IMR-90 (cell line): ENCODE results near the gene REXO1. TPM values are rescaled to one million over a fixed set of nuclear protein-coding genes. Genes with fewer than 3 reads are reported as not detected.

Experiments
- ATAC-seq: fragments of 200-7000 bp; cut with Tn5 transposase; 2 replicates; pipeline ENCODE4 v1.9.1; 2020; ENCODE audit warnings: low read depth, mild to moderate bottlenecking, moderate library complexity
- BruUV-seq: library from RNA; stranded (reverse); fragments of 400-500 nt; replicated peaks from 2 replicates; lab custom pipeline; 2021; lab: Mats Ljungman, UMichigan
- CTCF ChIA-PET: fragments of 300-600 bp; formaldehyde crosslinking; extraction: SDS; loops from one replicate; lab custom pipeline; 2021; ENCODE audit warnings: antibody characterized with exemption; lab: Yijun Ruan, JAX
- POLR2A ChIA-PET: fragments of 300-600 bp; sonication (Branson Sonifier 250); formaldehyde crosslinking; loops from one replicate; lab custom pipeline; 2022; ENCODE audit warnings: antibody characterized with exemption; ENCODE audit not compliant: unreplicated experiment; lab: Charles Lee
- DNase-seq: peaks from one replicate; pipeline ENCODE4 v3.0.0; 2013
- H2AFZ ChIP-seq: replicated peaks from 2 replicates; pipeline ENCODE3; 2013; ENCODE audit warnings: low read length, mild to moderate bottlenecking; ENCODE audit not compliant: poor library complexity
- H2AK5ac ChIP-seq: 2 replicates; pipeline ENCODE4 v1.6.1; 2013; ENCODE audit warnings: low read depth, low read length, inconsistent platforms
- H2AK9ac ChIP-seq: replicated peaks from 2 replicates; pipeline ENCODE3; 2013; ENCODE audit warnings: mild to moderate bottlenecking, low read depth, low read length, moderate library complexity; ENCODE audit not compliant: poor library complexity
- H2BK120ac ChIP-seq: 2 replicates; pipeline ENCODE4 v1.6.1; 2013; ENCODE audit warnings: low read depth, low read length, inconsistent platforms
- H2BK15ac ChIP-seq: 3 replicates; pipeline ENCODE4 v1.6.1; 2013; ENCODE audit warnings: low read depth, low read length, inconsistent platforms
- H2BK20ac ChIP-seq: 2 replicates; pipeline ENCODE4 v1.6.1; 2013; ENCODE audit warnings: low read depth, mild to moderate bottlenecking, inconsistent platforms, low read length, moderate library complexity
- H2BK5ac ChIP-seq: 2 replicates; pipeline ENCODE4 v1.6.1; 2013; ENCODE audit warnings: mild to moderate bottlenecking, low read depth, low read length, inconsistent platforms; ENCODE audit not compliant: poor library complexity, severe bottlenecking
- H3K14ac ChIP-seq: replicated peaks from 2 replicates; pipeline ENCODE4 v1.6.1; 2013; ENCODE audit warnings: low read depth, low read length, inconsistent platforms
- H3K18ac ChIP-seq: 2 replicates; pipeline ENCODE4 v1.6.1; 2013; ENCODE audit warnings: low read depth, low read length, control low read depth
- H3K23ac ChIP-seq: 2 replicates; pipeline ENCODE4 v1.6.1; 2013; ENCODE audit warnings: low read depth, low read length, inconsistent platforms
- H3K27ac ChIP-seq: 2 replicates; pipeline ENCODE4 v1.5.1; 2013; ENCODE audit warnings: mild to moderate bottlenecking, control low read depth, low read length; ENCODE audit not compliant: insufficient read depth
- H3K27me3 ChIP-seq: 2 replicates; pipeline ENCODE4 v1.6.1; 2013; ENCODE audit warnings: low read length; ENCODE audit not compliant: control insufficient read depth, insufficient read depth
- H3K36me3 ChIP-seq: 2 replicates; pipeline ENCODE4 v1.6.1; 2013; ENCODE audit warnings: low read length, mixed read lengths; ENCODE audit not compliant: control insufficient read depth, insufficient read depth
- H3K4ac ChIP-seq: 2 replicates; pipeline ENCODE4 v1.6.1; 2013; ENCODE audit warnings: low read depth, low read length, inconsistent platforms
- H3K4me1 ChIP-seq: 2 replicates; pipeline ENCODE4 v1.6.1; 2013; ENCODE audit warnings: low read length, mixed read lengths; ENCODE audit not compliant: control insufficient read depth, insufficient read depth
- H3K4me2 ChIP-seq: 2 replicates; pipeline ENCODE4 v1.6.1; 2013; ENCODE audit warnings: low read depth, mild to moderate bottlenecking, control low read depth, low read length, moderate library complexity
- H3K4me3 ChIP-seq: 2 replicates; pipeline ENCODE4 v1.5.1; 2013; ENCODE audit warnings: low read depth, mild to moderate bottlenecking, control low read depth, low read length, moderate library complexity; ENCODE audit not compliant: insufficient read depth
- H3K56ac ChIP-seq: 2 replicates; pipeline ENCODE4 v1.6.1; 2013; ENCODE audit warnings: low read length, inconsistent platforms; ENCODE audit not compliant: insufficient read depth; ENCODE audit errors: extremely low read depth
- H3K79me1 ChIP-seq, 2 experiments: 2 replicates each; pipeline ENCODE4 v1.6.1; 2013; ENCODE audit warnings: low read length in 2 of 2, inconsistent platforms in 1 of 2, low read depth in 1 of 2
- H3K9ac ChIP-seq: 2 replicates; pipeline ENCODE4 v1.6.1; 2013; ENCODE audit warnings: low read depth, low read length, control low read depth
- H3K9me1 ChIP-seq: 2 replicates; pipeline ENCODE4 v1.6.1; 2013; ENCODE audit warnings: low read length, inconsistent platforms; ENCODE audit not compliant: insufficient read depth
- H3K9me3 ChIP-seq: 2 replicates; pipeline ENCODE4 v1.6.1; 2013; ENCODE audit warnings: low read length; ENCODE audit not compliant: control insufficient read depth, insufficient read depth
- H4K20me1 ChIP-seq: 2 replicates; pipeline ENCODE4 v1.6.1; 2013; ENCODE audit warnings: low read length, inconsistent platforms; ENCODE audit not compliant: insufficient read depth
- H4K5ac ChIP-seq: 2 replicates; pipeline ENCODE4 v1.6.1; 2013; ENCODE audit warnings: mild to moderate bottlenecking, low read depth, low read length, control low read depth
- H4K8ac ChIP-seq, 2 experiments: 2 replicates each; pipeline ENCODE4 v1.6.1; 2013; ENCODE audit warnings: low read depth in 2 of 2, low read length in 2 of 2, control low read depth in 1 of 2, inconsistent platforms in 1 of 2
- H4K91ac ChIP-seq: 2 replicates; pipeline ENCODE4 v1.6.1; 2013; ENCODE audit warnings: low read depth, low read length, inconsistent platforms; ENCODE audit not compliant: insufficient read depth
- CEBPB ChIP-seq: IDR thresholded peaks from 2 replicates; pipeline ENCODE4 v1.6.1; 2012; ENCODE audit warnings: low read depth, low read length, improper control_type of control experiment
- MAFK ChIP-seq: IDR thresholded peaks from 2 replicates; pipeline ENCODE4 v1.6.1; 2012; ENCODE audit warnings: low read depth, low read length, improper control_type of control experiment
- MXI1 ChIP-seq: IDR thresholded peaks from 2 replicates; pipeline ENCODE4 v1.6.1; 2012; ENCODE audit warnings: low read depth, mild to moderate bottlenecking, low read length, moderate library complexity, borderline replicate concordance
- USF2 ChIP-seq: fragments of 150-350 bp; IDR thresholded peaks from 2 replicates; pipeline ENCODE4 v1.6.1; 2017; ENCODE audit warnings: mild to moderate bottlenecking, antibody characterized with exemption, low read length, low read depth
- WGBS, 2 experiments: methylation state at CpG; one replicate each; pipeline versions ENCODE4 v1.1.5 to v1.1.7; 2013; ENCODE audit warnings: missing lambda C conversion rate in 2 of 2; ENCODE audit not compliant: insufficient read length in 1 of 2; ENCODE audit errors: extremely low coverage in 2 of 2; 5-methylcytosine and 5-hydroxymethylcytosine counted together
- dilution Hi-C: fragments of 300-500 bp; cut with HindIII; formaldehyde crosslinking; loops from one replicate; pipeline ENCODE4 v1.14.3; 2018; ENCODE audit warnings: low sequenced_read_pairs; ENCODE audit not compliant: unreplicated experiment
- in situ Hi-C: fragments of 300-500 bp; cut with MboI; formaldehyde crosslinking; loops from 3 replicates; pipeline ENCODE4 v1.14.3; 2019; ENCODE audit warnings: low sequenced_read_pairs, inconsistent platforms, mixed read lengths
- intact Hi-C: fragments of 100-400 bp; cut with micrococcal nuclease; formaldehyde crosslinking; loops from 2 replicates; pipeline ENCODE4 v1.10.0; 2022
- polyA plus RNA-seq, 3 experiments: library from polyadenylated mRNA; depleted of rRNA; stranded (reverse); fragments of >200 nt; gene quantifications; 2 replicates each; pipeline ENCODE4 v1.2.3, GENCODE V29; 2012; ENCODE audit warnings: low replicate concordance in 1 of 3
- total RNA-seq: library from RNA; depleted of rRNA; stranded (reverse); fragments of >200 nt; gene quantifications from 2 replicates; pipeline ENCODE4 v1.2.3, GENCODE V29; 2012

REXO1 gene
- total and polyA plus RNA-seq, 2 of the 4 experiments (the other 2 are of a cell fraction) = 1.4 to 63.7 TPM

GRCh38 chr19:1861599-1862031, 13.3 kb upstream of the REXO1 start:
- intact Hi-C loops = no loop called here
- H2BK5ac ChIP-seq = no peak overlapping the region
- BruUV-seq = no TSS peak

More at GRCh38 chr19:1861599-1862031, 13.3 kb upstream of the REXO1 start:
- POLR2A ChIA-PET = no interaction called here
- H3K18ac ChIP-seq = no peak overlapping the region
- H3K4me2 ChIP-seq = peak overlapping the region; percentile 77
- H2AK9ac ChIP-seq = peak overlapping the region; percentile 94
- H3K9me1 ChIP-seq = peaks cover under 1% of the 10 kb centered on the region; the same call in 1 of the 2 replicates
- H2BK15ac ChIP-seq = no peak overlapping the region
- dilution Hi-C loops (no loop called here), in situ Hi-C loops (no loop called here)
- 0 out of 2 replicates have a peak overlapping the region, but pooled peaks have one; percentile 21 for H4K91ac ChIP-seq
- no peak overlapping the region for H2BK120ac ChIP-seq
- H3K4me1 ChIP-seq = peaks cover 37% of the 10 kb centered on the region
- H3K56ac ChIP-seq = no peak overlapping the region; the same call in 1 of the 2 replicates
- peak overlapping the region; percentile 58 for H3K4ac ChIP-seq
- no peak overlapping the region for H2BK20ac ChIP-seq
- peak overlapping the region; percentile 98 for H3K4me3 ChIP-seq
- no peak overlapping the region for H4K8ac ChIP-seq
- CTCF ChIA-PET = no interaction called here
- DNase-seq (no peak), ATAC-seq (no peak)
- no peak overlapping the region for H4K5ac ChIP-seq
- peak overlapping the region; percentile 68 for H3K27ac ChIP-seq
- no peaks in the 10 kb centered on the region for H3K36me3 ChIP-seq
- no peaks in the 10 kb centered on the region for H3K9me3 ChIP-seq
- peak overlapping the region; percentile 50 for H3K23ac ChIP-seq
- H3K9ac ChIP-seq = peak overlapping the region; percentile 84
- TF ChIP-seq USF2 = peak; percentile 41; the same call in 1 of the 2 replicates
- TF ChIP-seq MXI1 = peak; percentile 92
- TF ChIP-seq MAFK = no peak
- TF ChIP-seq CEBPB = no peak
- H2AFZ ChIP-seq = peak overlapping the region; percentile 56
- peak overlapping the region; percentile 0 for H3K14ac ChIP-seq
- H2AK5ac ChIP-seq = peak overlapping the region; percentile 54
- no CpG with 5 or more reads among the region's 23 CpGs for WGBS, 2 experiments
- no peaks in the 10 kb centered on the region for H3K27me3 ChIP-seq
- H4K20me1 ChIP-seq = peaks cover 61% of the 10 kb centered on the region
- peaks cover 5 to 63% of the 10 kb centered on the region in 2 experiments; a peak in 3 of 4 replicates for H3K79me1 ChIP-seq
